HL-60 (cell line): ENCODE data around the gene MYBPC2.

Experiments used
- GABPA ChIP-seq: IDR thresholded peaks from 2 replicates; pipeline ENCODE4 v1.6.1; 2012; ENCODE audit warnings: low read depth
- POLR2AphosphoS5 ChIP-seq: IDR thresholded peaks from 2 replicates; pipeline ENCODE4 v1.6.1; 2012; ENCODE audit warnings: low read depth
- TF ChIP-seq, protein P1 (sequence below): IDR thresholded peaks from one replicate; pipeline ENCODE4 v1.5.1; 2011; ENCODE audit warnings: low read length, control low read depth, inconsistent platforms; ENCODE audit not compliant: insufficient read depth
- TF ChIP-seq, protein P2 (sequence below): IDR thresholded peaks from 2 replicates; pipeline ENCODE4 v1.6.1; 2012; ENCODE audit warnings: low read depth; ENCODE audit not compliant: insufficient replicate concordance

DNA sequence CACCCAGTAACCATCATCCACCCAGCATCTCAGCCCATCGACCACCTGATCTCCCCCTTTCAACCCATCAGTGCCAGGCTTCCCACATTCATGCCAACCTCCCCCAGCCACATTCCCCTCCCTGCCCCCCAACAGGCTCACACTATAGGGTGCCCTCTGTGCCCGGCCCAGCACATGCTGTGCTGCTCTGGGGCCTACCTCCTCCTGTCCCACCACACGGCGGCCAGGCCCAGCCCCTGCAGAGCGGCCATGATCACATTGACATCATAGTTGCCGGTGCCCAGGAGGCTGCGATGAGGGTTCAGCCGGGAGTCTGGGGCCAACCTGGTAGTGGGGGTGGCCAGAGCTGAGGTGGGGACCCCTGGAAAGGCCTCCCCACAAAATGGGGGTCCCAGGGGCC, 74.7 kb downstream of the MYBPC2 start:
- TF ChIP-seq, protein P1, sequence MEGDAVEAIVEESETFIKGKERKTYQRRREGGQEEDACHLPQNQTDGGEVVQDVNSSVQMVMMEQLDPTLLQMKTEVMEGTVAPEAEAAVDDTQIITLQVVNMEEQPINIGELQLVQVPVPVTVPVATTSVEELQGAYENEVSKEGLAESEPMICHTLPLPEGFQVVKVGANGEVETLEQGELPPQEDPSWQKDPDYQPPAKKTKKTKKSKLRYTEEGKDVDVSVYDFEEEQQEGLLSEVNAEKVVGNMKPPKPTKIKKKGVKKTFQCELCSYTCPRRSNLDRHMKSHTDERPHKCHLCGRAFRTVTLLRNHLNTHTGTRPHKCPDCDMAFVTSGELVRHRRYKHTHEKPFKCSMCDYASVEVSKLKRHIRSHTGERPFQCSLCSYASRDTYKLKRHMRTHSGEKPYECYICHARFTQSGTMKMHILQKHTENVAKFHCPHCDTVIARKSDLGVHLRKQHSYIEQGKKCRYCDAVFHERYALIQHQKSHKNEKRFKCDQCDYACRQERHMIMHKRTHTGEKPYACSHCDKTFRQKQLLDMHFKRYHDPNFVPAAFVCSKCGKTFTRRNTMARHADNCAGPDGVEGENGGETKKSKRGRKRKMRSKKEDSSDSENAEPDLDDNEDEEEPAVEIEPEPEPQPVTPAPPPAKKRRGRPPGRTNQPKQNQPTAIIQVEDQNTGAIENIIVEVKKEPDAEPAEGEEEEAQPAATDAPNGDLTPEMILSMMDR, result no peak
- TF ChIP-seq POLR2AphosphoS5 (no peak), GABPA (no peak)
- TF ChIP-seq, protein P2, sequence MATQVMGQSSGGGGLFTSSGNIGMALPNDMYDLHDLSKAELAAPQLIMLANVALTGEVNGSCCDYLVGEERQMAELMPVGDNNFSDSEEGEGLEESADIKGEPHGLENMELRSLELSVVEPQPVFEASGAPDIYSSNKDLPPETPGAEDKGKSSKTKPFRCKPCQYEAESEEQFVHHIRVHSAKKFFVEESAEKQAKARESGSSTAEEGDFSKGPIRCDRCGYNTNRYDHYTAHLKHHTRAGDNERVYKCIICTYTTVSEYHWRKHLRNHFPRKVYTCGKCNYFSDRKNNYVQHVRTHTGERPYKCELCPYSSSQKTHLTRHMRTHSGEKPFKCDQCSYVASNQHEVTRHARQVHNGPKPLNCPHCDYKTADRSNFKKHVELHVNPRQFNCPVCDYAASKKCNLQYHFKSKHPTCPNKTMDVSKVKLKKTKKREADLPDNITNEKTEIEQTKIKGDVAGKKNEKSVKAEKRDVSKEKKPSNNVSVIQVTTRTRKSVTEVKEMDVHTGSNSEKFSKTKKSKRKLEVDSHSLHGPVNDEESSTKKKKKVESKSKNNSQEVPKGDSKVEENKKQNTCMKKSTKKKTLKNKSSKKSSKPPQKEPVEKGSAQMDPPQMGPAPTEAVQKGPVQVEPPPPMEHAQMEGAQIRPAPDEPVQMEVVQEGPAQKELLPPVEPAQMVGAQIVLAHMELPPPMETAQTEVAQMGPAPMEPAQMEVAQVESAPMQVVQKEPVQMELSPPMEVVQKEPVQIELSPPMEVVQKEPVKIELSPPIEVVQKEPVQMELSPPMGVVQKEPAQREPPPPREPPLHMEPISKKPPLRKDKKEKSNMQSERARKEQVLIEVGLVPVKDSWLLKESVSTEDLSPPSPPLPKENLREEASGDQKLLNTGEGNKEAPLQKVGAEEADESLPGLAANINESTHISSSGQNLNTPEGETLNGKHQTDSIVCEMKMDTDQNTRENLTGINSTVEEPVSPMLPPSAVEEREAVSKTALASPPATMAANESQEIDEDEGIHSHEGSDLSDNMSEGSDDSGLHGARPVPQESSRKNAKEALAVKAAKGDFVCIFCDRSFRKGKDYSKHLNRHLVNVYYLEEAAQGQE, result no peak
